Astrocyte (in vitro differentiated cells and primary cell): Measurements from ENCODE around the gene ITM2C. TPM values are rescaled to one million over a fixed set of nuclear protein-coding genes. Genes with fewer than 3 reads are reported as not detected.

Source experiments
- DNase-seq: peaks from one replicate; pipeline ENCODE4 v3.0.0-alpha.2; 2010; ENCODE audit warnings: low read depth
- FAIRE-seq: peaks from 2 replicates; lab custom pipeline; 2011; peaks lifted over from hg19 to GRCh38; lab: Jason Lieb, UNC
- H2AFZ ChIP-seq: 2 replicates; pipeline ENCODE4 v1.6.0; 2012; ENCODE audit warnings: low read depth, low read length, inconsistent platforms
- H3K27ac ChIP-seq: 2 replicates; pipeline ENCODE4 v1.5.1; 2011; ENCODE audit warnings: low read depth, low read length, inconsistent platforms
- H3K27me3 ChIP-seq: 2 replicates; pipeline ENCODE4 v1.6.0; 2011; ENCODE audit warnings: low read length, inconsistent platforms; ENCODE audit not compliant: insufficient read depth
- H3K36me3 ChIP-seq: 2 replicates; pipeline ENCODE4 v1.5.1; 2011; ENCODE audit warnings: low read length, inconsistent platforms; ENCODE audit not compliant: insufficient read depth
- H3K4me1 ChIP-seq: 2 replicates; pipeline ENCODE4 v1.5.1; 2011; ENCODE audit warnings: low read length, inconsistent platforms; ENCODE audit not compliant: insufficient read depth
- H3K4me2 ChIP-seq: 2 replicates; pipeline ENCODE4 v1.6.0; 2012; ENCODE audit warnings: low read length, inconsistent platforms
- H3K4me3 ChIP-seq: 2 replicates; pipeline ENCODE4 v1.5.1; 2011; ENCODE audit warnings: low read depth, mild to moderate bottlenecking, low read length, inconsistent platforms; ENCODE audit not compliant: insufficient read depth
- H3K79me2 ChIP-seq: 2 replicates; pipeline ENCODE4 v1.6.0; 2012; ENCODE audit warnings: mild to moderate bottlenecking, low read length, inconsistent platforms; ENCODE audit not compliant: insufficient read depth
- H3K9ac ChIP-seq: 2 replicates; pipeline ENCODE4 v1.6.0; 2012; ENCODE audit warnings: mild to moderate bottlenecking, low read length, inconsistent platforms
- H3K9me3 ChIP-seq: 2 replicates; pipeline ENCODE4 v1.5.1; 2012; ENCODE audit warnings: low read depth, mild to moderate bottlenecking, low read length, inconsistent platforms; ENCODE audit not compliant: insufficient read depth
- H4K20me1 ChIP-seq: 2 replicates; pipeline ENCODE4 v1.6.0; 2012; ENCODE audit warnings: low read length, inconsistent platforms; ENCODE audit not compliant: insufficient read depth
- H3K27ac Mint-ChIP-seq: one replicate; pipeline ENCODE4 v1.8.0; 2021; ENCODE audit warnings: mild to moderate bottlenecking, mixed read lengths; ENCODE audit not compliant: unreplicated experiment
- H3K27me3 Mint-ChIP-seq: one replicate; pipeline ENCODE4 v1.8.0; 2021; ENCODE audit warnings: low read depth, mixed read lengths; ENCODE audit not compliant: unreplicated experiment
- H3K36me3 Mint-ChIP-seq: one replicate; pipeline ENCODE4 v1.8.0; 2021; ENCODE audit warnings: low read depth, mixed read lengths; ENCODE audit not compliant: unreplicated experiment
- H3K4me1 Mint-ChIP-seq: one replicate; pipeline ENCODE4 v1.8.0; 2021; ENCODE audit warnings: low read depth, mixed read lengths; ENCODE audit not compliant: unreplicated experiment
- H3K4me3 Mint-ChIP-seq: one replicate; pipeline ENCODE4 v1.8.0; 2021; ENCODE audit warnings: mild to moderate bottlenecking, moderate library complexity, mixed read lengths; ENCODE audit not compliant: unreplicated experiment
- H3K9me3 Mint-ChIP-seq: one replicate; pipeline ENCODE4 v1.8.0; 2021; ENCODE audit warnings: mild to moderate bottlenecking, mixed read lengths; ENCODE audit not compliant: unreplicated experiment
- CTCF ChIP-seq: IDR thresholded peaks from 2 replicates; pipeline ENCODE4 v1.5.1; 2011; ENCODE audit warnings: low read depth, mild to moderate bottlenecking, inconsistent platforms, low read length, moderate library complexity; ENCODE audit not compliant: insufficient read depth
- EZH2 ChIP-seq: IDR thresholded peaks from 2 replicates; pipeline ENCODE4 v1.6.1; 2012; ENCODE audit warnings: mild to moderate bottlenecking, low read length, inconsistent platforms; ENCODE audit not compliant: insufficient read depth
- total RNA-seq: library from RNA; stranded (reverse); gene quantifications from 2 replicates; pipeline ENCODE4 v1.2.1, GENCODE V29; 2021

ITM2C gene
- total RNA-seq, 1 donor from 2014 or later = 458 TPM

GRCh38 chr2:230877116-230877758 is 12.5 kb downstream of the ITM2C start:
- Mint-ChIP-seq H3K27ac (no peak overlapping the region), H3K4me3 (no peak overlapping the region), H3K27me3 (no peaks in the 10 kb centered on the region), H3K9me3 (no peaks in the 10 kb centered on the region), H3K36me3 (peaks cover 40% of the 10 kb centered on the region), H3K4me1 (peaks cover 3% of the 10 kb centered on the region)
- Histone ChIP-seq H3K4me1 (peaks cover 5% of the 10 kb centered on the region), H3K9ac (no peak overlapping the region), H3K4me3 (no peak overlapping the region), H3K9me3 (no peaks in the 10 kb centered on the region), H3K27ac (no peak overlapping the region), H3K27me3 (no peaks in the 10 kb centered on the region), H4K20me1 (peaks cover 17% of the 10 kb centered on the region), H3K79me2 (peaks cover 2% of the 10 kb centered on the region), H3K36me3 (no peaks in the 10 kb centered on the region), H3K4me2 (no peak overlapping the region), H2AFZ (no peak overlapping the region)
- TF ChIP-seq CTCF (no peak), EZH2 (no peak)
- FAIRE-seq (no peak), DNase-seq (no peak)

GRCh38 chr2:230877759-230878598 is 13.2 kb downstream of the ITM2C start:
- TF ChIP-seq EZH2 (no peak), CTCF (no peak)
- peaks cover 38% of the 10 kb centered on the region for H3K36me3 Mint-ChIP-seq
- H3K4me1 ChIP-seq = peaks cover 5% of the 10 kb centered on the region
- no peak overlapping the region for H3K4me3 ChIP-seq
- H3K9me3 ChIP-seq = no peaks in the 10 kb centered on the region
- no peak for FAIRE-seq
- DNase-seq = no peak
- no peaks in the 10 kb centered on the region for H3K27me3 Mint-ChIP-seq
- no peaks in the 10 kb centered on the region for H3K9me3 Mint-ChIP-seq
- no peak overlapping the region for H3K27ac ChIP-seq
- no peaks in the 10 kb centered on the region for H3K79me2 ChIP-seq
- no peak overlapping the region for H2AFZ ChIP-seq
- no peak overlapping the region for H3K27ac Mint-ChIP-seq
- peaks cover 10% of the 10 kb centered on the region for H4K20me1 ChIP-seq
- H3K4me3 Mint-ChIP-seq = no peak overlapping the region
- no peak overlapping the region for H3K4me2 ChIP-seq
- H3K4me1 Mint-ChIP-seq = no peaks in the 10 kb centered on the region
- no peaks in the 10 kb centered on the region for H3K27me3 ChIP-seq
- no peaks in the 10 kb centered on the region for H3K36me3 ChIP-seq
- H3K9ac ChIP-seq = no peak overlapping the region
